Activated CD4-positive, CD25-positive, alpha-beta regulatory T cell treated with anti-CD3 and anti-CD28 coated beads, Interleukin-2, amount 50 U/mL, for 24 hours (primary cell): ENCODE measurements around the gene RNF4.
"Not testable (repeated sequence)": the region's sequence is repeated elsewhere in the genome, so short reads cannot be mapped to it uniquely, and the experiment has no call there.

Experiments
- ATAC-seq, 2 donors: fragments of 150-1000 bp; cut with Tn5 transposase; one replicate each; pipeline ENCODE4 v1.10.0; 2021; ENCODE audit warnings: mild to moderate bottlenecking in 1 of 2, moderate library complexity in 1 of 2

The RNF4 gene, protein sequence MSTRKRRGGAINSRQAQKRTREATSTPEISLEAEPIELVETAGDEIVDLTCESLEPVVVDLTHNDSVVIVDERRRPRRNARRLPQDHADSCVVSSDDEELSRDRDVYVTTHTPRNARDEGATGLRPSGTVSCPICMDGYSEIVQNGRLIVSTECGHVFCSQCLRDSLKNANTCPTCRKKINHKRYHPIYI

DNA sequence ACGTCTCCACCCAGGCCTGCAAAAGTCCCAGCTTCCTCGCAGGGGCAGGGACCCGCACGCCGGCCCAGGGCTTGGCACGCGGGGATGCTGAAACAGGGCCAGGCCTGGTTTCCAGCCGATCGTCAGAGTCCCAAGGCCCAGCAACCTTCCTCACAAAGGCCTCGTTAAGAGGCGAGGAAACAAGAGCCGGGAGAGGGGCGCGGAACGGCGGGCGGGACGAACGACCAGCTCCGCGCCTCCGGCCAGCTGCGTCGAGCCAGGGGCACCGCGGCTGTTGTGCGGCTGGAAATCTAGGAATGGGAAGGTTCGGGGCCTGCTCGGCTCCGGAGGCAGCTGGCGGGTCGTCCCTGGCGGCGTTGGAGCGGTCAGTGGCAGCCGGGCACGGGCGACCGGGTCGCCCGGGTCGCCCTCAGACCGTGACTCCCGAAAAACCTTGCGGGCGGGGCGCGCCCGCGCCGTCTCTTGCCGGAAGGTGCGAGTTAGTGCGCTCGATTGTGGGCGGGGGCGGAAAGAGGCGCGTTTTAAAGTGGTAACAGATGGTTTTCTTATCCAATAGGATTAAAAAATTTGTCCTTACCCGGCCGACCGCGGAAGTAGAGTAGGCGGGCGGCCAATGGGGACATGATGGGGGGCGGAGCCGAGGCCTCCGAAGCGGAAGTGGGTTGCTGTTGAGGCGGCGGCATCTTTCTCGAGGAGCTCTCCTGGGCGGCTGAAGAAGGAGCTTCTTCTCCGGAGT, at the start of gene RNF4:
RNF4 (plus strand) TSS at position 651 of the 736 bp plus-strand sequence. CDS start 21,388 bp downstream, outside the sequence.
- ATAC-seq = peak; percentile 82 to 85

DNA sequence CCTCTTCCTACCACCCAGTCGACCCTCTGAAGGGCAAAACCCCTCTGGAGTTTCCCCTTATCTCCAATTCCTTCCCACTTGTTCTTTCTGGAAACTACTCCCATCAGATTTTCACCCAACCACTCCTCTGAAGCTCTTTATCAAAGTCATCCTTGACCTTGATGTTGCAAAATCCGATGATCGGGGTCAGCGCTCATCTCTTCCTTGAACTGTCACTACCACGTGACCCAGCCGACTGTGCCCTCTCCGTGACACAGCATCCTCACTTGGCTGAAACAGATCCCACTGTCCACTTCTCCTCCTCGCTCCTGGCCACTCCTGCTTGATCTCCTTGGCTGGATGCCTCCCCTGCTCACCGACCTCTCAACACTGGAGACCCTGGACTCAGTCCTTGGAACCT, 49.1 kb upstream of the RNF4 start:
- no peak for ATAC-seq

DNA sequence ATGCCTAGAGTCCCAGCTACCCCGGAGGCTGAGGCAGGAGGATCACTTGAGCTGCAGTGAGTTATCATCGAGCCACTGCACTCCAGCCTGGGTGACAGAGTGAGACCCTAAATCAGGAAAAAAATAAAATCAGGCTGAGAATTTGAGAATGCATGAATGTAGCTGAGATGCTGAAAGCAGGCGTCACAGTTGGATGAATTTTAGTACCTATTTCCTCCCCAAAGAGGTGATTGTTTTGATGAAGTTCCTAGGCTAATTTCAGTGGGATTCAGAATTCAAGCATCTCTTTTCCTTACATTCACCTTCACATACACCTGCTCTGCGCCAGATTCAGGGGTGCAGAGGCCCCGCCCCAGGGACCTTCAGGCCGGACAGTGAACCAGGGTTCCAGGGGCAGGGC, 47.0 kb upstream of the RNF4 start:
- ATAC-seq = no peak

DNA sequence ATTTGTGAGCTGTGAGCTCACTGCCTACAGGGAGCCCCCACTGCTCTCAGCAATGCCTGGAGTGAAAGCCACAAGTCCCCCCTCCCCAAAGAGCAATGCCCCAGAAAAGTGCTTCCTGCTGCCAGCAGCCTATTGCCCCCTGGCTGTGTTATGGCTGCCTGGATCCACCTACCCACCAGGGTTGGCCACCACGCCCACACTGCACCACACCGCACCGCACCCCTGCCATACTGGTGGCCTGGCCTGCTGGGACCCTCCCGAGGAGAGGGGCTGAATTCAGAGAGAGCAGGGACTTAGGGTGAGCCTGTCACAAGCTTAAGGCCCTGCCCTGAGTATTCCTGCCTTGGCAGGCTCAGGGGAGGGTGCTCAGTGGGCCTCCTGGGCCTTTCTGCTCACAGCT, 45.8 kb upstream of the RNF4 start:
- no peak for ATAC-seq

DNA sequence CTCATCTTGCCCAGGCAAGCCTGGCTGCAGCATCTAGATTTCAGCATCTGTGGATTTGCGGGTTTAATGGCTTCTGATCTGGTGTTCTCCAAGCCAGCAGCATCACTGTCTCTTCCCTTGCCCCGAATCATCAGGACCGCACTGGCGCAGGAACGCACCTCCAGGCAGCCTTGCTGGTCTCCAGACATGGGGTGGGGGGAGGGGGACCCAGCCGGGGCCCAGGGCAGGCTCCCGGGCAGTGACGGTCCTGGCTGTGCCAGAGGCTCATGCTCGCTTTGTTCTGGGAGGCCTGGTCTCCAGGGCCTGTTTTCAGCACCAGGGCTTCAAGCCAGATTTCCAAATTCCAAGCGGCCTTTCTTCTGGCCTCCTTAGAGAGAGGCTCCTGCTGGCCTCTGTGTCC, 45.2 kb upstream of the RNF4 start:
- no peak for ATAC-seq

DNA sequence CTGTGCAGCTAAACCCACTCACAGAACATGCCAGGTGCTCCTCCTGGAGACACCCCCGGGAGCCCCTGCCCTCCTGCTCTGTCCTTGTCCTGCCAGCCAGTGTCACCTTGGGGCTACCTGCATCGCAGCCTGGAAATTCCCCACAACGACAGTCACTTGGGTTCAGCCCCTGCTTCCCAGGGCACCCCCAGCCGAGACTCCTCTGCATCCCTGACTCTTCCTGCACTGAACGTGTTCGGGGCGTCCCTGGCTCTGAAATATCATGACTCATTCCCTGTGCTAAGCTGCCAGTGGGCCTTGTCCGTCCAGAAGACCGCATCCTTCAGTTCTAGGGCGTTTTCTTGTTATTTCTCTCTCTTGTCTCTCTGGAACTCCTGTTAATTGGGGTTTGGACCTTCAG, 44.3 kb upstream of the RNF4 start:
- ATAC-seq = no peak

DNA sequence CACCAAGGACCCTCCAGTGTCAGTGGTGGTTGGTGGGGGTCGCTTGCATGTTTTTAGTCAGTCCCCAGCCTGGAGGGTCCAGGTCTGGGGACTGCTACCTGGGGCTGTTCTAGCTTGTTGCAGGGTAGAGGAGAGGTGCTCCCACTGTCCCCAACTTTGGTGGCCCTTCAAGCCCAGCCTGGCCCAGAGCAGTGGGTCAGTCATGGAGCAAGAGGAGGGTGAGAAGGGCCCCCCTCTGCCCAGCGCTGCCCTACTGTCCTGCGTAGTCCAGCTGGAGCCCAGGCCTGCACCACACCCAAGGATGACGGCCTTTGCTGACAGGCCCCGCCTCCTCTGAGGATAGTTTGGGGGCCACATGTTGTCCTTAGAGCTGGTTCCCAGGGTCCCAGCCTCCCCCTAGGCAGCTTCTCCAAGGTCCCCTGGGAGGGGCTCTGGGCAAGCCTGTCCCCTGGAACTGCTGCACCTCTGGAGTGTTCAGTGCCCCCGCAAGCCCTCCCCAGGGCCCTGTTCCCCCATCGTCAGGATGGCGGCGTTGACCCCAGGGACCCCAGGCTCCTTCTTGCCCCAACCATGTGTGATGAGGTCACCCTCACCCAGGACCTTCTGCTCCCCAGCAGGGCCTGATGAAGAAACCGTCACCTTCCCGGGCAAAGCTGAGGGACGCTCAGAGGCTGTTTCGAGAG, 43.4 kb upstream of the RNF4 start:
- no peak for ATAC-seq

DNA sequence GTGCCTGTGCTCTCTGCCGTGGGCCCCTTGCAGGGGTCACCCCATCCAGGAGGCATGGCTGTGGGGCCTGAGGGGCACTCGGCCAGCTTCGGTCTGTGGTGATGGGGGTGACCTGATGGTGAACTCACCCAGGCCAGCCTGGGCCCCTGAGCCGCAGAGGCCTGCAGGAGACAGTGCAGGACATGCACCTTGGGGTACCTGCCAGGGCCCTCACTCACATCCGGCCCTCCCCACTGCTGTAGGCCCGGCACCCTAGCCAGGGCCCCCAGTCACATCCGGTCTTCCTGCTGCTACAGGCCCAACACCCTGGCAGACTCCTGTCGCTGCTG, 42.9 kb upstream of the RNF4 start:
- ATAC-seq = no peak

DNA sequence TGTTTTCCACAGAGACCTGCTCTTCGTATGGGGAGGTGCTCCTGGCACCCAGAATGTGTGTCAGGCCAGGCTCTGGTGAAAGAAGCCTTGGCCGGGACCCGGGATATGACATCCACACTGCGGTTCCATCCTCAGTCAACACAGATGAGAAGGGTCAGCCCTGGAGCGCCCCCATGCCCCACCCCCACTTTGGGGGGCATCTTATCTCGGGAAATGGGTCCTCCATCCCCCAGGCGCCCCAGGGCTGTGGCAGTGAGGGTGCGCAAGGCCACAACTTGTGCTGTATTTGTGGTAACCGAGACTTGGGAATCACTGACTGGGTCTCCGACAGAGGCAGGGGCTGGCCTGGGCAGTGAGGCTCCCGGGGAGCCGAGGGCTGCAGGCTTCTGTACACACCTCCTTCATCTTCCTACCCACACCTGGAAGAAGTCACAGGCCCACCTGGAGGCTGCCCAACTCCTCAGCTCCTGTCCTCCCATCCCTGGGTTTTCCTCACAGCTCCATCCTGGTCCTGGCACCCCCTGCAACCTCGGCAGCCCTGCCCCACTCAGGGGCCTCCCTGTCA, 42.1 kb upstream of the RNF4 start:
- ATAC-seq = no peak

DNA sequence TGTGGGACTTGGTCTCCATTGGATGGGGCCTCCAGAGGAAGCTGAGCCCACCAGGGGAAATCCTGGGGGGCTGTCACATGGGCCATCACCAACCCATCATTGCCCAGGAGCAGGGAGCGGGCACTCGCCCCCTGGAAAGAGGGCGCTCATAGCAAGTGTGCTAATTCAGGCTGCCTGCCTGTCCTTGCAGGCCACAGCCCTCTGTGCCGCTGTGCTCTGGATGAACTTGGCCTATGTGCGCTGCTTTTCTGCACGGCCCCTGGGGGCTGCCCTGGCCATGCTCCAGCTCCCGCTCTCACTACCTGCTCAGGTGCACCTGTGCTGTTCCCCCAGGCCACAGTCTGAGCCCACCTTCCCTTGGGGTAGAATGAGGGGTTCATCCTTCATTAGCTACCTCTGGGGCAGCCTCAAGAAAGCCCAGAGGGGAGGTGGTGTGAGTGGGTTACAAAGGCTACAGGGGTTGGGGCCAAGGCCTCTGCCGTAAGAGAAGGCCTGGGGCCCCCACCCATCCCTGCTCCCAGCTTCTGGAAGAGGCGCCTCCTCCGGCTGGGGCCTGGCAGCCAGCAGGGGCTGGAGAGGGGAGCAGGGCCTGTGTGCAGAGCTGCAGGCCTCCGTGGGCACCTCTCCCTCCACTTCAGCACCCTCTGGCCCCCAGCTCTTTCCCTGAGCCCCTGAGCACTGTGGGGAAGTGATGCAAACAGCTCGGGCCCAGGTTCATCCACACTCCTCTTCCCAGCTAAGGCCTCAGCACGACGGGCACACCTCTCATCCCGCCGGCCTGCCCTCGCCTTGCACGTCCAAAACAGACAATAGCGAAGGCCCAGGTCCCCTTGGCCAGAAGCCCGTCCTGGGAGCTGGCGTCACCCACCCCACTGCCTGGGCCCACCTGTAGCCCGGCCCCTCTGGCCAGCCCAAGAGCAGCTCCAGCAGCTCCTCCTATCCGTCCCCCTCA, 41.2 kb upstream of the RNF4 start:
- no peak for ATAC-seq

DNA sequence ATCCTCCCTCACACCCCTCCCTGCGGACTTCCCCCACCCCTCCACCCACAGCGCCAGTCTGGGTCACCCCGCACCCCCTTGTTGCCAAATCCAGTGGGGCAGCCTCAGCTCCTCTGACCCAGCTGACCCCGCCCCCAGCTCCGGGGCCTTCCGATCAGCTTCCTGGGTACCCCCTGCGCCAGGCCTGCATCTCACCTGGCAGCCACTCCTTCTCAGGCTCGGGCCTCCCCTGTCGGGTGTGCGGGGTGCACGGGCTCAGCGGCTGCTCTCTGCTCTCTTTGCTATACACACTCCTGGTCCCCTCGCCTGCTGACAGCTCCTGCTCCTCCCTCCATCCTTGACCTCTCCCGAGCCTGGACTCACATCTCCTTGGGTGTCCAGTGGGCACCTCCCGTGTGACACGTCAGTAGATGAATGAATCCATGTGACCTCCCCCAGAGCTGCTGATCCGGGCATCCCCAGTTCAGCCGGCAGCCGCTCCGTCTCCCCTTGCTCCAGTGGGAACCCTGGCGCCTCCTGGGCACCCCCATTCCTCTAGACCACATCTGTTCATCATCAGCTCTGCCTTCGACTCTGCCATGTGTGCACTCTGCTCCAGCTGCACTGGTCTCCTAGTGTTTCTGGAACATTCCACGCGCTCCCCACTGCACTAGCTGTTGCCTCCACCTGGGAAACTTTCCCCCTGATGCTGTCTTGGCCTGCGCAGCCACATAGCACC, 40.3 kb upstream of the RNF4 start:
- no peak for ATAC-seq

DNA sequence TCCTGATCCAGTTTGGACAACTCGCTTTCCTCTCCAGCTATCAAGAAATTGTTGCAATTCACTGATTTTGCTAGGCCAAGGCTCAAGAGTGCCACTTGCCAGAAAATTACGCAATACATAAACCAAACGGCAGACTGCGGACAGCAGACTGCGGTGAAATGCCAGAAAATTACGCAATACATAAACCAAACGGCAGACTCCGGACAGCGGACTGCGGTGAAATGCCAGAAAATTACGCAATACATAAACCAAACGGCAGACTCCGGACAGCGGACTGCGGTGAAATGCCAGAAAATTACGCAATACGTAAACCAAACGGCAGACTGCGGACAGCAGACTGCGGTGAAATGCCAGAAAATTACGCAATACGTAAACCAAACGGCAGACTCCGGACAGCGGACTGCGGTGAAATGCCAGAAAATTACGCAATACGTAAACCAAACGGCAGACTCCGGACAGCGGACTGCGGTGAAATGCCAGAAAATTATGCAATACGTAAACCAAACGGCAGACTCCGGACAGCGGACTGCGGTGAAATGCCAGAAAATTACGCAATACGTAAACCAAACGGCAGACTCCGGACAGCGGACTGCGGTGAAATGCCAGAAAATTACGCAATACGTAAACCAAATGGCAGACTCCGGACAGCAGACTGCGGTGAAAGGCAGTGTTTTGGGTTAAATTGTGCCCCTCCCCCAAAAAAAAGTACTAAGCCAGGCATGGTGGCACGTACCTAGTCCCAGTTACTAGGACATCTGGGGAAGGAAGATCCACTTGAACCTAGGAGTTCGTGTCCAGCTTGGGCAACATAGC, 38.8 kb upstream of the RNF4 start:
- ATAC-seq = not testable (repeated sequence)

DNA sequence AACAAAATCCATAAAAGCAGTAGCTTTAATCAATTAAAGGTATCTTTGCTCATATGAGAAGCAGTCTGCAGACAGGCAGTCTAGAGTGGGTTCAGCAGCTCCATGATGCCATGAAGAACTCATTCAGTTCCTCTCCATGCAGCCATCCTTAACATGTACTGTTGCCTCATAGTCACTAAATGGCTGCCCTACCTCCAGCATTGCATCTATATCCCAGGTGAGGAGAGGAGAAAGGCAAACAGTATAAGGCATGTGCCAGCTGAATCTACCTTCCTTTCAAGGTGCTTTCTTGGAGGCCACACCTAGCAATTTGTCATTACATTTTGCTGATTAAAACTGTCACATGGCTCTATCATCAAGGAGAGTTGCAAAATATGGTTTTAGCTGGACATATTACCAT, 36.9 kb upstream of the RNF4 start:
- no peak for ATAC-seq

DNA sequence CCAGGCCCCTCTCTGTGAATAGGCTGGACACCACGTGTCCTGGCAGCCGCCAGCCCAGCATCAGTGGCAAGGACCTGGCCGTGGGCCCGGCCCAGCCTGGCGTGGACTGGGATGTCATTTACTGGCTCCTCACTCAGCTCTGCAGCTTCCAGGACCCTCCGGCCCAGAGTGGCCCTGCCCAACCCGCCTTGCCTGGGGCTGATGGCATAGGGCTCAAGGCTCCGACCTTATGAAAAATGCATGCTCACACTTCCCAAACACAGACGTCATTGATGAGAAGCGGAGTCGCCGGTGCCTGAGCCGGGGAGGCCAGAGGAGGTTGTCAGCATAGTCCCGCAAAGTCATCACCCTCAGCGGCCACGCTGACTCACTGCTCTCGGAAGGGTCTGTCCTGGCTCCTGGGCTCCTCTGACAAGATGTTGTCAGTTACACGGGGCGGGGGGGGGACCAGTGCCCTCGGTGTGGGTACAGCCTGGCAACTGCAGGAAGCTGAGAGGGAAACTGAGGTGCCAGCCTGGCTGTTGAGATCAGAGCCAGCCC, 35.8 kb upstream of the RNF4 start:
- ATAC-seq = no peak

DNA sequence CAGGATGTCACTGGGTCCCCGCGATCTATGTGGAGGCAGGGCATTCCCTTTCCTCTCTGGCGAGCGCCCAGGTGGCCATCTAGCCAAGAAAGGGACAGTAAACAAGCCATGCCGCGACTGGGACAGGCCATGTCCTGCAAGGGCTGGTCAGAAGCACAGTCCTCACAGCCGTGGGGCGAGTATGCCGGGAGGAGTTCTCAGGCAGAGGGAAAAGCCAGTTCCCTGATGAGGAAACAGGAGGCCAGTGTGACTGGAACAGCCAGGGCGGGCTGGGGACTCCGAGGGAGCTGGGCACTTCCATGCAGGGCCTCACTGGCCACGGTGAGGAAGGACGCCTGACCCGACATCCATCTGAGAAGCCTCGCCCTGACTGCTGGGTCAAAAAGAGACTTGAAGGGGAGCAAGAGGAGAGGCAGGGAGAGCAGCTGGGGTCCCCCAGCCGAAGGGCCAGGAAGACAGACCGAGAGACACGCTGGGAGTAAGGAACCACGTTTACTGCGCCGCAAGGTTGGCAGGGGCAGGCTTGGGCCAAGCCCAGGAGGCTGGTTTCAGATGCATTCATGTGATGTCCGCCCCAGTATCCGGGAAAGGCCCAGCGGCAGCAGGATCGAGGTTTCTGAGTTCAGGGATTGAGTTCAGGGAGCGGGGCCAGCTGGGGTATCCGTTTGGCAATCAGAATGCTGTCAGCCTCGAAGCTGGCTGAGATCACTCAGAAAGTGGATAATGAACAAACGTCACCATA, 35.1 kb upstream of the RNF4 start:
- no peak for ATAC-seq

DNA sequence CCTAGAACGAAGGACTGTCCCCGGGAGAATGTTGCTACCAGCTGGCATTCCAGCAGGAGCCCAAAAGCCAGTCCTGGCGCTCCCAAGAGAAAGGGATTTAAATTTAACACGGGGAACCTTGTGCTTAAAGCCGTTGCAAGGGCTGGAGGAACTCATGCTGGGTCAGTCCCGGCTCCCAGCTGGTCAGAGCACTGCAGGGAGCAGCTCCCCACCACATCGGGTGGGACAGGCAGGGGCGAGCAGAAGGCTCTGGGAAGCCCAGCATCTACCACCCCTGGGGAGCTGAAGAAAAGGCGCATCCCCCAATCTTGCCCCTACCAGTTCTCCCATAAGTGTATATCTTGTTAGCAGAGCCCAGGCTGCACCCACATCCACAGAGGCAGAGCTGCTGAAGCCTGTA, 34.5 kb upstream of the RNF4 start:
- ATAC-seq = no peak

DNA sequence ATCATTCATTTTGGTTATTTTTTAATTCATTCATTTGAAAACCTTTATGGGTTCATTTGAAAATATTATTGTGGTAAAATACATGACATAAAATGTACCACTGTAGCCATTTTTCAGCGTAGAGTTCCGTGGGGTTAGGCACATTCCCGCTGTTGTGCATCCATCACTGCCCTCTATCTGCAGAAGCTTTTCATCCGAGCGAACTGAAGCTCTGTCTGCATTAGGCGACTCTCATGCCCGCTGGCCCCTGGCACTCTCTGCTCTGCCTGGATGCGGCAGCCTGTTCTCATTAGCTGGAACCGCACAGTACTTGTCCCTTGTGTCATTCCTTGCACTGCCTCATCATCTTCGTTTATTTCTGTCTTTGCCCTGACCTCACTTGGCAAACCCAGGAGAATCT, 32.6 kb upstream of the RNF4 start:
- ATAC-seq = no peak

DNA sequence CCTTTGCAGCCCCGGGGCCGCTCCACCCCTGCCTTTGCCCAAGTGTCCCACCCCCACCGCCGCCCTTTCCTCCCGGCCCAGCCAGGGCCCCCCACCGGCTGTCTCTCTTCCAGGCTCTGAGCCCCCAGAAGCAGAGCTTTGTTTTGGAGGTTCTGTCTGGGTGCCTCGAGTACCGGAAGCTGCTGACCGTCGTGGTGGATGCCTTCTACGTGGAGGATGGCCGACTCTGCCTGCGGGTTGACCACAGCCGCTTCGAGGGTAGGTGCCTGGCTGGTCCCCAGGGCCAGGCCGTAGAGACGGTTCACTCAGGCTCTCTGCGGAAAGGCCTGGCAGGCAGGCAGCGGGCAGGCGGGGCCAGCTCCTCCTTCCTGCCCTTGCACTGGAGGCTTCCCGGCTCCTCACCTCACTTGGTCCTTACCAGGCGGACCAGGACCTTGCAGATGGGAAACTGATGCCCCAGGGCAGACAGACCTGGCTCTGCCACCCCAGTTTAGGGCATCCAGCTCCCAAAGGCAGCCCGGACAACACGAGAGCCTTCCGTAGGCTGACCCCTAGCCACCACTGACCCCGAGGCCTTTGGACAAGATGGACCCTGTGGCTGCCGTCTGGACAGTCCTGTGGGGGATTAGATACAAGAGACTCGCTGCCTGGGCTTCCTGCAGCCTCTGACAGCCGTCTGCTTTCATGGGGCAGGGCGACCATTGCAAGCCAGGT, 32.0 kb upstream of the RNF4 start:
- ATAC-seq = no peak

DNA sequence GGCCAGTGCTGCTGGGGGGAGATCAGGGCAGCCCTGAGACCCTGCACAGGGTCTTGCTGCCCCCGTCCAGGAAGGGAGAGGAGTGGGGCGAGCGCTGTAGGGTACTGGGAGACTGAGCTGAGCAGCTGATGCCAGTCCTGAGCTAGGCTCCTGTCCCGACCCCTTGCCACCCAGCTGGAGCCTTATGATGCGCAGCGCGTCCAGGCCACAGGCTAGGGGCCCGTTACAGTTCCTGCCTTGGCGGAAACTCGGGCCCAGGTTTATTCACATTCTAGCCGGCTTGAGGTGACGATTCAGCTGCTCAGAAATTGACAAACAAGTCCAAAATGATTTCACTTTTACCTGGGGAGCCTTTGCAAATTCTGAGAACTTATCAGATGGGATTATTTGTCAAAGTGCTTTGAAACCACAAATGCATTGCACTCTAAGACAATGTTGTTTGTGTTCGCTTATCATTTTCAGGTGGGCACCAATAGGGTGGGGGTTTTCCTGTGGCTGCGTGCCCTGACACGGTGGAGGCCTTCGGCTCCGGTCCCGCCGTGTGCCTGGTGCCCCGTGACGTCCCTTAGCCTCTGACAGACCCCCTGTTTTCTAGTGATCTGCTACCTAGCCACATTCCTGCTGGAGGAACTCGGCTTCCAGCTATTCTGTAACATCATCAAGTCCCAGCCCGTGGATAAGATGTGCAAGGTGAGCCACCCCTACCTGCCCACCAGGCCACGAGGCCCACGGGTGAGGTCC, 31.3 kb upstream of the RNF4 start:
- ATAC-seq = no peak
